NCI-H2029 treated with DMSO at 0.1 percent for 48 hours (cell line): ENCODE data around the gene SASH1.

Source experiments
- DNase-seq: peaks from one replicate; lab custom pipeline; 2025; lab: John Stamatoyannopoulos, UW

Gene SASH1

GRCh38 chr6:148405894-148406293 lies 63.3 kb downstream of the SASH1 start:
- no peak for DNase-seq

DNA sequence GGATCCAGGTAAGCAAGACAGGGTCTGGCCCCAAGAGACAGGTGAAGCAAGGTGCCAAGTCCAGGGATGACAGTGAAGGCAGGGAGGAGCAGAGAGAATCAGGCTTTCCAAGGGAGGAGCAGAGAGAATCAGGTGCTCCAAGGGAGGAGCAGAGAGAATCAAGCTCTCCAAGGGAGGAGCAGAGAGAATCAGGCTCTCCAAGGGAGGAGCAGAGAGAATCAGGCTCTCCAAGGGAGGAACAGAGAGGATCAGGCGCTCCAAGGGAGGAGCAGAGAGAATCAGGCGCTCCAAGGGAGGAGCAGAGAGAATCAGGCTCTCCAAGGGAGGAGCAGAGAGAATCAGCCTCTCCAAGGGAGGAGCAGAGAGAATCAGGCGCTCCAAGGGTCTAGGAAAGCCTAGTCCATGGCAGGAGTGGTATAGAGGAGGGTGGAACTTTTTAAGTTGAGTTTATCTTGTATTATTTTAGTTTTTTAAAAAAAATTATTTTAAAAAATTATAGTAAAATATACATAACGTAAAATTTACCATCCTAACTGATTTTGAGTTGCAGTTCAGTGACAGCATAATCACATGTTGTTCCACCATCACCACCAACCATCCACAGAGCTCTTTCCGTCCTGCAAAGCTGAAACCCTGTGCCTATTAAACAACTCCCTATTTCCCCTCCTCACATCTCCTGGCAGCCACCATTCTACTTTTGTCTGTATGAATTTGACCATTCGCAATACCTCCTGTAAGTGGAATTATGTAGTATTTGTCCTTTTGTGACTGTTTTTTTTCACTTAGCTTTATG lies 64.1 kb downstream of the SASH1 start:
- no peak for DNase-seq

GRCh38 chr6:148407372-148407771 lies 64.7 kb downstream of the SASH1 start:
- no peak for DNase-seq

DNA sequence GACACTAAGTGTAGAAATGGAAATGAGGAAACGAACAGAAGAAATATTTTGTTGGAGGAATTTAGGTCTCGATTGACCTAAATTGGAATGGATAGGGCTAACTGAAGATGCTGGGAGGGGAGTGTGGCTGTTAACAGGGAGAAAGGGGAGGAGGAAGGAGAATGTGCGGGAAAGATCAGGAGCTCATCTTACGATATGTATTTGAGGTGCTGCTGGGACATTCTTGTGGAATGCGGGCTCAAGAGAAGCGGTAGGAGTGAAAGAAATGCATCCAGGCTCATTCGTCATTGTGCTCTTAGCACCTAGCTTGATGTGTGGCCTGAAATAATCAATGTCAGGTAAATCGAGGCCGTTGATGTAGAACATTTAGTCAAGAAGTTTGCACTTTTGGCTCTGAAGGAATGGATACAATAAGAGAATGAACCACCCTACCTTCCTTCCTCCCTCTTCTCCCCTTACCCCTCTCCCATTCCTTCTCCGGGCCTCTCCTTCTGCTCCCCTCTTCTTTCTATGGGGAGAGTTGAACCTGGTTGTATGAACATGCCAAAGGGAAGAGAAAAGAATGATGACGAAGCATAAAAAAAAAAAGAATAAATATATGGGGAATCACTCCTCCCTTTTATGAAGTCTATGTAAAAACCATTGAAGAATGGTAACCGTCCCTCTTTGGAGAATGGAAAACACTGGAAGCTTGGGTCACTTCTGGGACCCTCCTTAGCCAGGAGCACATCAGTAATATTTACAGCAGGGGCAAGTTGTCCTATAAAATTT lies 70.9 kb downstream of the SASH1 start:
- no peak for DNase-seq

DNA sequence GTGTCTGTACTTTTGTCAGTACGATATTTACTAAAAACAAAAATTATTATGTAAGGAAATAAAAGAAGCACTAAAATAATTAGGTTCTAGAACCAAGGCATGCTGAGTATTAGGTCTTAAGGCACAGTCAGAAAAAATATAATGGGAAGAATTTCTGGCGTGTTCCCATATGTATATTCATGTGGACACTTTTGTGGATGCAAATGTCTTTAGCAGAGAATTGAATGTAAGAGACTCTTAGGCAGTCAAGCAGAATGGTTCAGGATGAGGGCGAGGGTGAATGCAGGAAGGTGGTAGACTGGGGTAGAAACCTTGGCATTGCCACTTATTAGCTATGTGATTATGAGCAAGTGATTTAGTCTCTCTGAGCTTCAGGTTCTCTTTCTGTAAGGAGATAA lies 71.5 kb downstream of the SASH1 start:
- no peak for DNase-seq

GRCh38 chr6:148414836-148415235 lies 72.2 kb downstream of the SASH1 start:
- DNase-seq: no peak

- no peak for DNase-seq
These were observed 73.0 kb downstream of the SASH1 start for GRCh38 chr6:148415511-148416260.

GRCh38 chr6:148416330-148416965 lies 73.8 kb downstream of the SASH1 start:
- no peak for DNase-seq

- DNase-seq: no peak
These were observed 74.4 kb downstream of the SASH1 start for GRCh38 chr6:148417045-148417444.

- no peak for DNase-seq
These were observed 76.8 kb downstream of the SASH1 start for GRCh38 chr6:148419430-148419829.

DNA sequence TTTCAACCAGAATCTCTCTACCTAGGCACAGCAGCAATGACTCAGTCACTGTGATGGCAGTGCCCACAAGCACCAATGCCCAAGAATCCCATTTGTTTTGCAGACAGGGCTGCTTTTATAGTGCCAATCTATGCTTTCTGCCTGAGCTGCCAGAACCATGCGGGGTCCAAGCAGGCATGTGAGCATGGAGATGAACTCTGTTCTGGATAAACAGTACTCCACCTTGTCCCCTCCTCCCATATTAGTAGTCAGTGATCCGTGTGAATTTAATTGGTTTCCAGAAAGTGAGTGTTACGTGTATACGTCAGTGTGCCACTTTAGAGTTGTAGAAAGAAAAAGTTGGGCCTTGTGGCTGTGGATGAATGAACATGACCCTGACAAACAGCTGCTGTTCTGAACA lies 79.4 kb downstream of the SASH1 start:
- no peak for DNase-seq

DNA sequence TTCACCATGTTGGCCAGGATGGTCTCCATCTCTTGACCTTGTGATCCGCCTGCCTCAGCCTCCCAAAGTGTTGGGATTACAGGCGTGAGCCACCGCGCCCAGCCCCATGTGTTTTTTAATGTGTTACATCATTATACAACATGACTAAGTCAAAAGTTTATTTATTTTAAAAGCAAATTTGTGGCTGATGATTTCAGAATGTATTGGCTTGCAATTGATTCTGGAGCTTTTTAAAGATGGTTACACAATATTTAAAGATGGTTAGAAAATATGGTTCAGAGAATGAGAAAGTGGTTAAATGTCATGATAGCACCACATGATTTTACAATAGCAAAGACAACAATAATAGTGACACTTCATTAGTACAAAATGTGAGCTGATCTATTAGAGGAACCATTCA lies 80.5 kb downstream of the SASH1 start:
- no peak for DNase-seq

DNA sequence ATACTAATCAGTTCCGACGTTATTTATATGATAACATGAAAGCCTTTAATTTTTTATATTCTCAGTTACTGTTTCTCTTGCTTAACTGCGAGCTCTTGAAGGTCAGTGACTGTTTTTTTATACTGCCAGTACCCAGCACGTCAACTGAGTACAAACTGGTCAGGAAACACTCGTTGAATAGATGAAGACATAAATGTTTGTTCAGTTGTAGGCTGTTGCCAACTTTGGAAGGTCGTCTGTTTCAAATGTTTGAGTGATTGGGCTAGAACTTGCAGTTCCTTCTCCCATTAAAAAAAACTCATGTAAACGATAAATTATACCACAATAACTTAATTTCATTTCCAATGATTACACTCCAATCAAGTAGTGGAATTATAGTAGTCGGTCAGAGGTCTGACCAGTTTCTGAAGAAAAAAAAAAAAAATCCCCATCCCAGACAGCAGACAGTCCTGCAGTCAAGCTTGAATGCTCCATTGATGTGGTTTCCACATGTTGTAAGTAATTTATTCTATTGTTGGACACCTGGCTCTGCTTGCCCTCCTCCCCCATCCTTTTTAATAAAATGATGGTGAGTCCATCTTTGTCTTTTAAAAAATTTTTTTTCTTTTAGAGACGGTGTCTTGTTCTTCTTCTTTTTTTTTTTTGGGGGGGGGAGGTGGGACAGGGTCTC lies 81.1 kb downstream of the SASH1 start:
- DNase-seq: no peak

- no peak for DNase-seq
These were observed 82.8 kb downstream of the SASH1 start for GRCh38 chr6:148425443-148425842.

DNA sequence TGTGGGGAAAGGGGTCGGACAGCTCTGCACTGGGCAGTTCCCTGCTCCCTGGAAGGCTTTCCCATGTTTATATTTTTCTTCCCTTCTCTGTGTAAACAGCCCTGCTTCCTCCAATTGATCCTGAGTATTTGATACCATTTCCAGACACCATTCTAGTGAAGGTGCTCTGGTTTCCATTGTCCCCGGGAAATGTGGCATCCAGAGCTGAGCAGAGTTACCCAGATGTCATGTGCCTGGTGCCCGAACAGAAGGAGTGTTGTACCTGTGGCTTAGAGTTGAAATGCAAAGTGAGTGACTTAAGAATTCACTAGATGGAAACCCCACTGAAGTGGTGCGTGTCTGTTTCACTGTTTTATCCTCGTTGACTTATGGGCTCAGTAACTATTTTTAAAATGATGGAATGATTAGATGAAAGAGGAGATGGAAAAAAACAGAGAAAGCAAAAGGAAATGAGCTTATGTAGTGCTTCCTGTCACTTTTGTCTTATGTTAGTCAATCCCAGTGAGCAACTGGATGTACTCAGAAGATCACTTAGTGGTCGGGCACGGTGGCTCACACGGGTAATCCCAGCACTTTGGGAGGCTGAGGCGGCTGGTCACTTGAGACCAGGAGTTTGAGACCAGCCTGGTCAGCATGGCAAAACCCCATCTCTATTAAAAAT lies 83.8 kb downstream of the SASH1 start:
- DNase-seq: no peak

DNA sequence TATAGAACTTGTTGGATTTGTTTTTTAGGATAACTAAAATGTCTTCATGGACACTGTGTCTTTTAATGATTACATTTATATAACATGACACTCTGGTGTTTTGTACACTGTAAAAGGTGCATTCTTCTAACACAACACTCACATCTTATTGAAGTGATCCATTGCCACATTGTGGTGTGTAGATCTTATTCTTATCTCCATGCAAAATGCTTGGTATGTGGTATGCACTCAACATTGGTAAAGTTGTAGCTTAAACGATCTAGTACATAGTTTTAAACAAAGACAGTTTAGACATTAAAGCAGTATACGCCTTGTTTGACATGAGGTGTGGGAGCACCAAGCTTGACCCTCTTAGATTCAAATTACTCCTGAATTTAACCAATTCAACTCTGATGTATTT lies 84.7 kb downstream of the SASH1 start:
- no peak for DNase-seq

DNA sequence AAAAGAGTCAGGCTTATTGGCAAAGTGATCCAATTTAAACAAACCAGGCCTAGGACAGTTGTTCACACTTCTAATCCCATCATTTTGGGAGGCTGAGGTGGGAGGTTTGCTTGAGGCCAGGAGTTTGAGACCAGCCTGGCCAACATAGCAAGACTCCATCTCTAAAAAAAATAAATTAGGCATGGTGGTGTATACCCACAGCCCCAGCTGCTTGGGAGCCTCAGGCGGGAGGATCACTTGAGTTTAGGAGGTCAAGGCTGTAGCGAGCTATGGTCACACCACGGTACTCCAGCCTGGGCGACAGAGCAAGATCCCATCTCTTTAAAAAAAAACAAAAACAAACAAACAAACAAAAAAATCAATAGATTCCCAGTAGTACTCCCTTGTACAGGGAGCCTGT lies 86.8 kb downstream of the SASH1 start:
- DNase-seq: no peak

DNA sequence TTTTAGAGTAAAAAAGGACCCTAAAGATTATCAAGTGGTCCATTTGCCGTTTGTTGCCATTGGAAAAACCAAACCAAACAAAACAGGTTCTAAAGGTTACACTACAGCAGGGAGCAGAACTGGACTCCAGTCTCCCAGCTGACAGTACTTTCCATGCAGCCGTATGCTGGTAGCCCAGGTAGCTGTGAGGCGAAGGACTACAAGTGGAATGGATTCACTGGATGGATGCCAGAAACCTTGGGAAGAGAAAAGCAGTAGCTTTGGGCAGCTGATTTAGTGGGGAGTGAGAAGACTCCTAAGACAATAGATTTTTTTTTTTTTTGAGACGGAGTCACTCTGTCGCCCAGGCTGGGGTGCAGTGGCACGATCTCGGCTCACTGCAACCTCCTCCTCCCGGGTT lies 88.3 kb downstream of the SASH1 start:
- DNase-seq: no peak

DNA sequence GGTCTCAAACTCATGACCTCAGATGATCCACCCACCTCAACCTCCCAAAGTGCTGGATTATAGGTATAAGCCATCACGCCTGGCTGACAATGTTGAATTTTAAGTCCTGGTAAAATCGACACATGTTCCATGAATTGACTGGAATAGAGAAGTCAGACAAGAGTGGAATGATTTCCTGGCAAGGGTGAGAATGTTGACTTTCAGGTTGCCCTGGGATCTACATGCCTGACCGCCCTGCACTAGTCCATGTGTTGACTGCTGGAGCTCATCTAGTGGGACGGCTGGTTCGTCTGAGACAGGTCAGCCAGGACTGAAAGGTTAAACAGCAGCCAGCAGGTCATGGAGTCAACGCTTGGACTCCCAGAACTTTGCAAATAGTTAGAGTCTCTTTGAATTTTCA lies 88.8 kb downstream of the SASH1 start:
- no peak for DNase-seq

- no peak for DNase-seq
These were observed 89.2 kb downstream of the SASH1 start for GRCh38 chr6:148431840-148432239.
